GM12872 (cell line): ENCODE data around the gene ARHGAP22.

Experiments
- CTCF ChIP-seq: IDR thresholded peaks from 3 replicates; pipeline ENCODE4 v1.5.1; 2011; ENCODE audit warnings: low read depth, mild to moderate bottlenecking, low read length, moderate library complexity; ENCODE audit not compliant: insufficient read depth

The ARHGAP22 gene

GRCh38 chr10:48493083-48493871 lies 111.6 kb downstream of the ARHGAP22 start:
- TF ChIP-seq CTCF: no peak

GRCh38 chr10:48492201-48492600 lies 112.7 kb downstream of the ARHGAP22 start:
- no peak for TF ChIP-seq CTCF

GRCh38 chr10:48491392-48492139 lies 113.3 kb downstream of the ARHGAP22 start:
- TF ChIP-seq CTCF: no peak

GRCh38 chr10:48490946-48491345 lies 113.9 kb downstream of the ARHGAP22 start:
- no peak for TF ChIP-seq CTCF

GRCh38 chr10:48490571-48490940 lies 114.3 kb downstream of the ARHGAP22 start:
- TF ChIP-seq CTCF: no peak

- TF ChIP-seq CTCF: no peak
Observed at GRCh38 chr10:48489099-48489498, 115.8 kb downstream of the ARHGAP22 start.

- TF ChIP-seq CTCF: no peak
Observed at GRCh38 chr10:48487244-48487643, 117.6 kb downstream of the ARHGAP22 start.
